HEK293 (cell line): ENCODE measurements around the gene MYOC.

Experiments used
- BCL11B ChIP-seq: fragments of 450-650 bp; formaldehyde crosslinking; IDR thresholded peaks from 2 replicates; pipeline ENCODE4 v1.5.1; 2016; ENCODE audit warnings: low read depth, missing biosample characterization, missing genetic modification characterization
- CTCF ChIP-seq: fragments of 450-650 bp; formaldehyde crosslinking; IDR thresholded peaks from 2 replicates; pipeline ENCODE4 v1.5.1; 2016; ENCODE audit warnings: missing biosample characterization, missing genetic modification characterization
- YY1 ChIP-seq: fragments of 450-650 bp; formaldehyde crosslinking; IDR thresholded peaks from 2 replicates; pipeline ENCODE4 v1.5.1; 2018; ENCODE audit warnings: missing biosample characterization, missing genetic modification characterization
- ZBTB26 ChIP-seq: fragments of 450-650 bp; formaldehyde crosslinking; optimal IDR thresholded peaks from 2 replicates; pipeline ENCODE3; 2016; ENCODE audit warnings: missing biosample characterization, mild to moderate bottlenecking, missing genetic modification characterization
- ZBTB7A ChIP-seq: fragments of 450-650 bp; formaldehyde crosslinking; IDR thresholded peaks from 2 replicates; pipeline ENCODE4 v1.5.1; 2016; ENCODE audit warnings: low read depth, missing biosample characterization, missing genetic modification characterization
- ZNF157 ChIP-seq: fragments of 450-650 bp; formaldehyde crosslinking; IDR thresholded peaks from 2 replicates; pipeline ENCODE4 v1.5.1; 2016; ENCODE audit warnings: missing biosample characterization, missing genetic modification characterization
- ZNF19 ChIP-seq: fragments of 450-650 bp; formaldehyde crosslinking; IDR thresholded peaks from 2 replicates; pipeline ENCODE4; 2016; ENCODE audit warnings: missing biosample characterization, missing genetic modification characterization, low read depth
- ZNF26 ChIP-seq: fragments of 450-650 bp; formaldehyde crosslinking; IDR thresholded peaks from 2 replicates; pipeline ENCODE4 v1.5.1; 2016; ENCODE audit warnings: missing biosample characterization, missing genetic modification characterization
- ZNF280C ChIP-seq: fragments of 450-650 bp; formaldehyde crosslinking; IDR thresholded peaks from 2 replicates; pipeline ENCODE4 v1.5.1; 2016; ENCODE audit warnings: missing biosample characterization, missing genetic modification characterization
- ZNF600 ChIP-seq: fragments of 450-650 bp; formaldehyde crosslinking; IDR thresholded peaks from 2 replicates; pipeline ENCODE4 v1.5.1; 2016; ENCODE audit warnings: missing biosample characterization, missing genetic modification characterization
- TF ChIP-seq, protein P1 (sequence below): fragments of 450-650 bp; formaldehyde crosslinking; IDR thresholded peaks from 2 replicates; pipeline ENCODE4 v1.5.1; 2016; ENCODE audit warnings: missing biosample characterization, missing genetic modification characterization
- TF ChIP-seq, protein P2 (sequence below): fragments of 450-650 bp; IDR thresholded peaks from 2 replicates; pipeline ENCODE4 v1.5.1; 2018; ENCODE audit warnings: missing biosample characterization, missing genetic modification characterization

- TF ChIP-seq CTCF (tag by site-specific recombination) = no peak
- no peak for TF ChIP-seq ZNF600 (tag by site-specific recombination)
- no peak for TF ChIP-seq ZNF26 (tag by site-specific recombination)
- TF ChIP-seq ZBTB26 = no peak
- no peak for TF ChIP-seq YY1 (tag by site-specific recombination)
- TF ChIP-seq ZBTB7A (tag by site-specific recombination) = no peak
- no peak for TF ChIP-seq ZNF157
- no peak for TF ChIP-seq BCL11B (tag by site-specific recombination)
- no peak for TF ChIP-seq ZNF280C (tag by site-specific recombination)
- TF ChIP-seq ZNF19 (tag by site-specific recombination) = no peak
- TF ChIP-seq, protein P1, sequence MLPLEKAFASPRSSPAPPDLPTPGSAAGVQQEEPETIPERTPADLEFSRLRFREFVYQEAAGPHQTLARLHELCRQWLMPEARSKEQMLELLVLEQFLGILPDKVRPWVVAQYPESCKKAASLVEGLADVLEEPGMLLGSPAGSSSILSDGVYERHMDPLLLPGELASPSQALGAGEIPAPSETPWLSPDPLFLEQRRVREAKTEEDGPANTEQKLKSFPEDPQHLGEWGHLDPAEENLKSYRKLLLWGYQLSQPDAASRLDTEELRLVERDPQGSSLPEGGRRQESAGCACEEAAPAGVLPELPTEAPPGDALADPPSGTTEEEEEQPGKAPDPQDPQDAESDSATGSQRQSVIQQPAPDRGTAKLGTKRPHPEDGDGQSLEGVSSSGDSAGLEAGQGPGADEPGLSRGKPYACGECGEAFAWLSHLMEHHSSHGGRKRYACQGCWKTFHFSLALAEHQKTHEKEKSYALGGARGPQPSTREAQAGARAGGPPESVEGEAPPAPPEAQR = no peak
- TF ChIP-seq, protein P2, sequence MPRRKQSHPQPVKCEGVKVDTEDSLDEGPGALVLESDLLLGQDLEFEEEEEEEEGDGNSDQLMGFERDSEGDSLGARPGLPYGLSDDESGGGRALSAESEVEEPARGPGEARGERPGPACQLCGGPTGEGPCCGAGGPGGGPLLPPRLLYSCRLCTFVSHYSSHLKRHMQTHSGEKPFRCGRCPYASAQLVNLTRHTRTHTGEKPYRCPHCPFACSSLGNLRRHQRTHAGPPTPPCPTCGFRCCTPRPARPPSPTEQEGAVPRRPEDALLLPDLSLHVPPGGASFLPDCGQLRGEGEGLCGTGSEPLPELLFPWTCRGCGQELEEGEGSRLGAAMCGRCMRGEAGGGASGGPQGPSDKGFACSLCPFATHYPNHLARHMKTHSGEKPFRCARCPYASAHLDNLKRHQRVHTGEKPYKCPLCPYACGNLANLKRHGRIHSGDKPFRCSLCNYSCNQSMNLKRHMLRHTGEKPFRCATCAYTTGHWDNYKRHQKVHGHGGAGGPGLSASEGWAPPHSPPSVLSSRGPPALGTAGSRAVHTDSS (tag by site-specific recombination) = no peak
Measured at GRCh38 chr1:171613282-171613681, 39.2 kb downstream of the MYOC start.
